ENCODE results near the gene XPNPEP2.

The XPNPEP2 gene

GRCh38 chrX:129780441-129781105 lies 41.8 kb downstream of the XPNPEP2 start:
- DNase-seq (ENCODE audit: low spot score), result no peak

- no peak for DNase-seq (ENCODE audit: low spot score)
Measured at GRCh38 chrX:129781134-129781672, 42.4 kb downstream of the XPNPEP2 start.

DNA sequence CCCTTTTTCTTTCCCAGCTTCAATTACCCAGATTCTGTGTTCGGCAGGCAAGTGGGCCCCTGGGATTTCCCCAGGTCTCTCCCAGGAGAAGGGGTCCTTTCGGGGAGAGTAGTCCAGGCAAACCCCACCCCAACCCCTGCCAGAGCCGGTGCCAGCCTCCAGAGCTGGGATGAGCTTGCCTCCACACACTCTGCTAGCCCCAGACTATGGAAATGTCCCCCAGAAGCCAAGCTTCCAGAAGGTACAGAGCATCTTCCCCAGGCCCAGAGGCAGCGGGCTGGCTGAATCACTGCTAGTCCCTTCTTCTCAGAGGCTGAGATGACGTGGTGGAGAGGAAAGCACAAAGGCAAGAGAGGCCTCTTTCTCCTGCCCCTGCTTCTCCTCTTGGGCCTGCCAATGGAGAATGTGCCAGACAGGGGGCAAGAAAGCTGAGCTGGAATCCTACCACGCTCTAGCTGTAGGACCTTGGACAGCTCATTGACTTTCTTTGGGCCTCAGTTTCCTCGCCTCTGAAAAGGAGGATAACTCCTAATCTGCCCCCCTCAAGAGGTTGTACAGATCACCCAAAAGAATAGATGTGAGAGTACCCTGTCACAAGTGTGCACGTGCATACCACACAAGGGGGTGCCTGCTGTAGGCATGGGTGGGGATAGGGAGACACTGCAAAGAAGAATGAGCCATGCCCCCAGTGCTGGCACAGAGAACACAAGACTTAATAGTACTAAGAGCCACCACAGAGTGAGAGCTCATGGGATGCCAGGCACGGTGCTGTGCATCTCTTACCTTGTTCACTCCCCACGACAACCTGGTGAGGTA lies 43.1 kb downstream of the XPNPEP2 start:
- no peak for DNase-seq (ENCODE audit: low spot score)

DNA sequence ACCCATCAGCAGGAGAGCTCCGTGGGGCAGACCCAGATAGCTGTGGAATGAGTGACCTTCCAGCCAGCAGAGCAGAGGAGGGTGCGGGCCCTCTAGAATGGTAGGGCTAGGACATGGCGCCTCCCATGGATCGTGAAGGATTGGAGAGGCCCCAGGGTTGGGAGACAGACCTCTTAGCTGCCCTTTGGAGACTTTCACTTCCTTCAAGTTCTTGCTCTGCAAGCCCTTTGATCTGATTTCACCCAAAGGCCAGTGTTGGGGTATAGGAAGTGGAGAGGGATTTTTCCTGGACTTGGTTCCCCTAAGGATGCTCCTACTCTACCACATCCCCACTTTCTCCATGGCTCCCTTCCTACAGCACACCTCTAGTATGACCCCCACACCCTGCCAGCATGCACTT lies 43.9 kb downstream of the XPNPEP2 start:
- DNase-seq (ENCODE audit: low spot score), result no peak

- DNase-seq (ENCODE audit: low spot score), result no peak
Measured at GRCh38 chrX:129783291-129783713, 44.5 kb downstream of the XPNPEP2 start.

GRCh38 chrX:129784371-129784770 lies 45.6 kb downstream of the XPNPEP2 start:
- no peak for DNase-seq (ENCODE audit: low spot score)

DNA sequence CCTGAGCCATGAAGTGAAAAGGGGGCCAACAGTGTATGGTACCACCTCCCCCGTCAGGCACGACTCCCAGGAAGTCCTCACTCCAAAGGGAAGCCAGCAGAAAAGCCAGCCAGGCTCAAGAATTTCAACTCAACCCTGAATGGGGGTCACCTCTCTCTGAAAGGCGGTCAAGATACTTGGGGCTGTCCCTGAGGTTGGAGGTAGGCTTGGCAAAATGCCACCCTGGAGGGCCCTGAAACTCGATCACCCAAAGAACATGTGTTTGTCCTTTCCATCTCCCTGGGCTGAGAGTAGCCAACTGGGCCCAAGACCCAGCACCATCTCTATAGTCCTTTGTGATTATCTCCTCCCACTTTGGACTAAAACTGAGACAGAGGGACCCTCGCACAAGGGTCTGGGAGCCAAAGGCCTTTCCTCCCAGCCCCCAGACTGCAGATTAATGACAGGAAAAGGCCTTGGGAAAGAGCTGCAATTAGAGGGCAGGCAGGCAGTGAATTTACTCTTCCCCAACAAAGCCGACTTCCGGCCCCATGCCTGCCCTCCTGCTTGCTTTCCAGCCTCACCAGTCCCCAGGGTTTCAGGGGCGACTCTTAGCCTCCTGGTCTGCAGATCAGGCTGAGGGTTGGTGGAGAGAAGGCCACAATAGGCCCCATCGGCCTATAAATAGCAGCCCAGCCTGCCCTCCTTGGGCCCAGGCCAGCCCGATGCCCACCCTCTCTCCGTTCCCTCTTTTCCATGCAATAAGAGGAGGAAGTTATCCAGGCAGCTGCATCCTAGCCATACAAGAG lies 46.6 kb downstream of the XPNPEP2 start:
- no peak for DNase-seq (ENCODE audit: low spot score)

DNA sequence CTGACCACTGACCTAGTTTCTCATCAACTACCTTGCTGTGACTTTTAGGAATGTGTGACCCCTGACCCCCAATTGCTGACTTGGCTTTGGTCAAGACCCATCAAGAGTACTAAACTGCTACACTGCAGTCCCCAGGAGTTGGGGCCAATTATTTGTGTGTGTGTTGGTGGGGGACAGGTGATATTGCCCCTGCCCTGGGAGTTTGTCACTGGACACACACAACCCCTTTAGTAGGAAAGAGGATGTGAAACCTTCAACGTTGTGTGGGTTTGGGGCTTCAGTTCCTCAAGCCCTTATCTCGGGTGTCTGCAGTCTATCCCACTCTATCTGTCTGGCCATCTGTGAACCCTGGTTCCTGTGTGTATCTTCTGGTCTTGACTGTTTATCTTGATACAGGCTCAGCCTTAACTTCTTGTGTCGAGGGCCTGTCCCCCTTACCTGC lies 47.5 kb downstream of the XPNPEP2 start:
- no peak for DNase-seq (ENCODE audit: low spot score)

- no peak for DNase-seq (ENCODE audit: low spot score)
Measured at GRCh38 chrX:129787336-129788055, 48.7 kb downstream of the XPNPEP2 start.

DNA sequence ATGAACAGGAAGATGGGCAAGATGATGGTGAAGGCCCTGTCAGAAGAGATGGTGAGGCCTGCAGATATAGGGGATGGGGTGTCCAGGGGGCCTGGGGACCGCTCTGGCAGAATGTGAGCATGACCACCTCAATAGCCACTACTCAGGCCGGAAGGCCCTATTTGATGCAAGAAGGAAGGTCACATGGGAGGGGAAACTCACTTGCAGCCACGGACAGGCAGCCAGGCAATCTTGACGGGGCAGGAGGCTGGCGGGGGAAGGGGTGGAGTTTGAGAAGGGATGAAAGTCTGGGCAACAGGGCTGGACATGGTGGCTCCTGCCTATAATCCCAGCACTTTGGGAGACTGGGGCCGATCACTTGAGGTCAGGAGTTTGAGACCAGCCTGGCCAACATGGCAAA lies 49.7 kb downstream of the XPNPEP2 start:
- DNase-seq (ENCODE audit: low spot score), result no peak

DNA sequence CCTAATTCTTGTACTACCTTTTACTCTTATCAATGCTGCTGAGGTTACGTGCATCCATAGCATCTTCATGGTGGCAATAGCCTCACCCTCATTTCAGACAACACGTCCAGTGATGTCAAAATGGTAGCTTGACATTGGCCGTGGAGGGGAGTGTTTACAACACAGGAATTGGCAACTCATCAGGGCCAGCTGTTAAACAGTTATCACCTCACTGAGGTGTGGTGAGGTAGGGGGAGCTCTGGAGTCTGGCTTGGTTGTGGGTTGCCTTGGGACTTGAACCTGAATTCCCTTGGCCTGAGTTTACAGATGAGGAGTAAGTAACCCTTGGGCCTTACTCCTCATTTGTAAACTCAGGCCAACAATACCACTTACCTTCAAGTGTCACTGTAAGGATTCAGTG lies 51.4 kb downstream of the XPNPEP2 start:
- DNase-seq (ENCODE audit: low spot score), result no peak

- no peak for DNase-seq (ENCODE audit: low spot score)
Measured at GRCh38 chrX:129790808-129791207, 52.0 kb downstream of the XPNPEP2 start.

GRCh38 chrX:129791336-129791735 lies 52.6 kb downstream of the XPNPEP2 start:
- DNase-seq (ENCODE audit: low spot score), result no peak

GRCh38 chrX:129791961-129792570 lies 53.3 kb downstream of the XPNPEP2 start:
- no peak for DNase-seq (ENCODE audit: low spot score)

GRCh38 chrX:129792586-129793291 lies 54.0 kb downstream of the XPNPEP2 start:
- no peak for DNase-seq (ENCODE audit: low spot score)

GRCh38 chrX:129793604-129794191 lies 54.9 kb downstream of the XPNPEP2 start:
- no peak for DNase-seq (ENCODE audit: low spot score)

DNA sequence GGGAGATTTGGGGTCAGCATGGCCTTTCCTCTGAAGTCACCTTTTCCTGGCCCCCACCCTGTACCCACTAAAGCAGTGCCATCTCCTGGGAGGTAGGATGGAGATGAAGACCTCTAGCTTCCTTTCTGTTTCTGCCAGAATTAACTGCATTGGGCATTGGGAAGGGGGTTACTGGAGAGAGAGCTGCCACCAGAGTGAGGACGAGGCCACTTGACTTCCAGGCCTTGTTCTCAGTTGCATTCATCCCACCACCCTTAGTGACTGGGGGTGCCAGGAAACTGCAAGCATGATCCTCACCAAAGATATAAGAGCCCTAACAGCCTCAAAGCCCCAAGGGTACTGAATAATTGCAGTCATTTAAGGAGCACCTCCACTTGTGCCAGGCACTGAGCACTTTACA lies 56.8 kb downstream of the XPNPEP2 start:
- DNase-seq (ENCODE audit: low spot score), result no peak

DNA sequence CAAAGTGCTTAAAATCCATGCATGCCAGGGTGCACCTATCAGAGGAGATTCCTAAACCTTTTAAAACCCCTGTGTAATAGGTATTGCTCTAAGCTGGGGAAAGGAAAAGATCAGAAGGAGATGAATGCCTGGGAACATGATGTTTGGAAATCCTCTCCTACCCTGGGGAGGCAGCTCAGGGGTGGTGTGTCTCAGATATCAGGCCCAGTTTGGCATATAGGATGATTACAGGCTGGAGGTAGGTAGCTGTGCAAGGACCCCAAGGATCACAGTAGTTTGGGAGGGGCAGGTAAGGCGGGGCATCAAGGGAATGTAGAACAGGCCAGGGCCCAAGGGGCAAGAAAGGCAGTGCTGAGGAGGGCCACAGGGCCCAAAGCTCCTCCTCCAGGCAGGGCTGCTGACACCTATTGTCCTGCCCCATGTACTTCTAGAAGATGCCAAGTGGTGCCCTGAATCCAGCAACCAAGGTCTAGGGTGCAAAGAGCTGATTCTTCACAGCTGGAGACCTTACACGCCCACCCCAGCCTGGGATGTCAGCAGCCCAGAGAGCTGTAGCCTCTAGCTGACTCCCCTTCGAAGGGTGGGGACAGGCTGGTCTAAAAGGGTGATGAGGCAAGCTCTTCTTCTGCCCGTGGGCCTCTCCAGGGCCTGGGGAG lies 58.6 kb downstream of the XPNPEP2 start:
- DNase-seq (ENCODE audit: low spot score), result no peak

DNA sequence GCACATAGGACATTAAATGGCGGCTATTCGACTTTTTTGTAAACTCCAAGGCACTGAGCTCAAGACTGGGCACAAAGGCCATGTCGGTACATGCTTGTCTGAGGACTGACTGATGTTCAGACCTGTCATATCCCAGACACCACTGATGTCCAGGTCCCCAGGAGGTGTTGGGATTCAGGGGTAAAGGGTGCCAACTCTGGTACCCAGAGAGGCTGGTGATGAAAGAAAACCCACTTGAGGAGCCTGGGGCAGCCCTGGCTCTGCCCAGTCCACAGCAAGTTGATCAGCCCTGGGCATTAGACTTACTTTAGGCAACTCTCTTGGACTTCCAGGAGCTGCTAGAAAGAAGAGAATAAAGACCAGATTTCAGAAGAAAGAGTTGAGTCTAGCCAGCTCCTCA lies 59.7 kb downstream of the XPNPEP2 start:
- DNase-seq (ENCODE audit: low spot score), result no peak

GRCh38 chrX:129798888-129799287 lies 60.1 kb downstream of the XPNPEP2 start:
- DNase-seq (ENCODE audit: low spot score), result no peak

All from RKO (cell line).